ENCODE data around the gene ANKRD40. TPM values are rescaled to one million over a fixed set of nuclear protein-coding genes. Genes with fewer than 3 reads are reported as not detected.

Gene ANKRD40
- total and polyA plus RNA-seq, 10 of the 15 experiments (the other 5 are each of a cell fraction or from before 2014, with no cell fraction given) = 5.9 to 21.7 (median 14.8) TPM

- no peak for TF ChIP-seq EGR1 (IDR thresholded peaks at IDR 0.05; ENCODE audit: borderline replicate concordance in 1 of 2, low read depth in 2 of 2, low read length in 2 of 2)
- no peak for TF ChIP-seq SMAD1 (IDR thresholded peaks at IDR 0.05; ENCODE audit: low read depth, partially characterized antibody)
- no peak for TF ChIP-seq GABPA (IDR thresholded peaks at IDR 0.05; ENCODE audit: low read depth)
Observed at GRCh38 chr17:50657054-50657453, 50.7 kb downstream of the ANKRD40 start (continued).

GRCh38 chr17:50656509-50656908 lies 51.2 kb downstream of the ANKRD40 start:
- H3K79me2 ChIP-seq (ENCODE audit: control insufficient read depth, insufficient read depth, low read length) = no peaks in the 10 kb centered on the region
- peaks cover 3% of the 10 kb centered on the region; the same call in 2 of the 3 replicates for H3K9me3 ChIP-seq (replicated peaks; ENCODE audit: control insufficient read depth, insufficient read depth, low read length)
- H3K27me3 ChIP-seq (replicated peaks in 1 of 2; ENCODE audit: control insufficient read depth in 2 of 2, insufficient read depth in 2 of 2, low read length in 1 of 2) = no peaks in the 10 kb centered on the region
- ChIA-PET CTCF (no interaction called here), RAD21 (ENCODE audit: unreplicated experiment) (no interaction called here), POLR2A (no interaction called here), SMC1A (ENCODE audit: uncharacterized antibody, unreplicated experiment) (no interaction called here)
- no peaks in the 10 kb centered on the region for H4K20me1 ChIP-seq (ENCODE audit: control insufficient read depth, insufficient read depth)
- ATAC-seq (no peak), DNase-seq (ENCODE audit: low read depth, low spot score) (no peak), FAIRE-seq (no peak)
- H3K36me3 ChIP-seq (ENCODE audit: control insufficient read depth in 2 of 2, insufficient read depth in 2 of 2, low read length in 1 of 2) = no peaks in the 10 kb centered on the region
- H3K4me2 ChIP-seq (ENCODE audit: control insufficient read depth, insufficient read depth) = no peak overlapping the region
- no TSS peak for BruUV-seq (replicated peaks)
- in situ Hi-C loops (cut with MboI) (no loop called here), intact Hi-C loops (cut with micrococcal nuclease; ENCODE audit: unreplicated experiment) (no loop called here)
- no peak overlapping the region for H3K4me3 ChIP-seq
- H2AFZ ChIP-seq (ENCODE audit: control insufficient read depth, low read depth, low read length) = no peak overlapping the region
- H3K4me1 ChIP-seq (ENCODE audit: control insufficient read depth, insufficient read depth, low read length) = no peaks in the 10 kb centered on the region
- no peak overlapping the region for H3K27ac ChIP-seq (ENCODE audit: control insufficient read depth, insufficient read depth)
- WGBS (ENCODE audit: insufficient coverage, insufficient replicate concordance, low lambda C conversion rate, missing lambda C conversion rate) = 58% methylated on average over 5 of the region's 5 CpGs
- no peak overlapping the region for H3K9ac ChIP-seq (ENCODE audit: control insufficient read depth, insufficient read depth, low read length)
- TF ChIP-seq, protein P1, sequence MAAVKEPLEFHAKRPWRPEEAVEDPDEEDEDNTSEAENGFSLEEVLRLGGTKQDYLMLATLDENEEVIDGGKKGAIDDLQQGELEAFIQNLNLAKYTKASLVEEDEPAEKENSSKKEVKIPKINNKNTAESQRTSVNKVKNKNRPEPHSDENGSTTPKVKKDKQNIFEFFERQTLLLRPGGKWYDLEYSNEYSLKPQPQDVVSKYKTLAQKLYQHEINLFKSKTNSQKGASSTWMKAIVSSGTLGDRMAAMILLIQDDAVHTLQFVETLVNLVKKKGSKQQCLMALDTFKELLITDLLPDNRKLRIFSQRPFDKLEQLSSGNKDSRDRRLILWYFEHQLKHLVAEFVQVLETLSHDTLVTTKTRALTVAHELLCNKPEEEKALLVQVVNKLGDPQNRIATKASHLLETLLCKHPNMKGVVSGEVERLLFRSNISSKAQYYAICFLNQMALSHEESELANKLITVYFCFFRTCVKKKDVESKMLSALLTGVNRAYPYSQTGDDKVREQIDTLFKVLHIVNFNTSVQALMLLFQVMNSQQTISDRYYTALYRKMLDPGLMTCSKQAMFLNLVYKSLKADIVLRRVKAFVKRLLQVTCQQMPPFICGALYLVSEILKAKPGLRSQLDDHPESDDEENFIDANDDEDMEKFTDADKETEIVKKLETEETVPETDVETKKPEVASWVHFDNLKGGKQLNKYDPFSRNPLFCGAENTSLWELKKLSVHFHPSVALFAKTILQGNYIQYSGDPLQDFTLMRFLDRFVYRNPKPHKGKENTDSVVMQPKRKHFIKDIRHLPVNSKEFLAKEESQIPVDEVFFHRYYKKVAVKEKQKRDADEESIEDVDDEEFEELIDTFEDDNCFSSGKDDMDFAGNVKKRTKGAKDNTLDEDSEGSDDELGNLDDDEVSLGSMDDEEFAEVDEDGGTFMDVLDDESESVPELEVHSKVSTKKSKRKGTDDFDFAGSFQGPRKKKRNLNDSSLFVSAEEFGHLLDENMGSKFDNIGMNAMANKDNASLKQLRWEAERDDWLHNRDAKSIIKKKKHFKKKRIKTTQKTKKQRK (IDR thresholded peaks at IDR 0.05; ENCODE audit: low read depth, low read length) = no peak
- TF ChIP-seq RUNX3 (IDR thresholded peaks at IDR 0.05; ENCODE audit: low read length) (no peak), PAX5 (IDR thresholded peaks at IDR 0.05; ENCODE audit: borderline replicate concordance, low read depth, low read length) (no peak), ZZZ3 (IDR thresholded peaks at IDR 0.05; ENCODE audit: control insufficient read depth, insufficient read length, low read depth) (no peak), SP1 (IDR thresholded peaks at IDR 0.05; ENCODE audit: low read depth, low read length) (no peak), ZNF274 (IDR thresholded peaks at IDR 0.05; ENCODE audit: insufficient read depth, insufficient read length) (no peak), ETV6 (conservative IDR thresholded peaks at IDR 0.05 in 1 of 2, IDR thresholded peaks at IDR 0.05 in 1 of 2; ENCODE audit: borderline replicate concordance in 1 of 2, low read depth in 1 of 2) (no peak), MEF2A (IDR thresholded peaks at IDR 0.05; ENCODE audit: insufficient read depth, low read depth, low read length) (no peak), POLR2AphosphoS5 (IDR thresholded peaks at IDR 0.05; ENCODE audit: low read length) (no peak), BRCA1 (IDR thresholded peaks at IDR 0.05; ENCODE audit: low read depth, low read length) (no peak)
- TF ChIP-seq, protein P2, sequence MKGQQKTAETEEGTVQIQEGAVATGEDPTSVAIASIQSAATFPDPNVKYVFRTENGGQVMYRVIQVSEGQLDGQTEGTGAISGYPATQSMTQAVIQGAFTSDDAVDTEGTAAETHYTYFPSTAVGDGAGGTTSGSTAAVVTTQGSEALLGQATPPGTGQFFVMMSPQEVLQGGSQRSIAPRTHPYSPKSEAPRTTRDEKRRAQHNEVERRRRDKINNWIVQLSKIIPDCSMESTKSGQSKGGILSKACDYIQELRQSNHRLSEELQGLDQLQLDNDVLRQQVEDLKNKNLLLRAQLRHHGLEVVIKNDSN (IDR thresholded peaks at IDR 0.05; ENCODE audit: borderline replicate concordance, extremely low read length, insufficient read depth, low read depth, low read length) = no peak
- TF ChIP-seq, protein P3, sequence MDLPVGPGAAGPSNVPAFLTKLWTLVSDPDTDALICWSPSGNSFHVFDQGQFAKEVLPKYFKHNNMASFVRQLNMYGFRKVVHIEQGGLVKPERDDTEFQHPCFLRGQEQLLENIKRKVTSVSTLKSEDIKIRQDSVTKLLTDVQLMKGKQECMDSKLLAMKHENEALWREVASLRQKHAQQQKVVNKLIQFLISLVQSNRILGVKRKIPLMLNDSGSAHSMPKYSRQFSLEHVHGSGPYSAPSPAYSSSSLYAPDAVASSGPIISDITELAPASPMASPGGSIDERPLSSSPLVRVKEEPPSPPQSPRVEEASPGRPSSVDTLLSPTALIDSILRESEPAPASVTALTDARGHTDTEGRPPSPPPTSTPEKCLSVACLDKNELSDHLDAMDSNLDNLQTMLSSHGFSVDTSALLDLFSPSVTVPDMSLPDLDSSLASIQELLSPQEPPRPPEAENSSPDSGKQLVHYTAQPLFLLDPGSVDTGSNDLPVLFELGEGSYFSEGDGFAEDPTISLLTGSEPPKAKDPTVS (IDR thresholded peaks at IDR 0.05; ENCODE audit: low read depth, low read length) = no peak
- TF ChIP-seq, protein P4, sequence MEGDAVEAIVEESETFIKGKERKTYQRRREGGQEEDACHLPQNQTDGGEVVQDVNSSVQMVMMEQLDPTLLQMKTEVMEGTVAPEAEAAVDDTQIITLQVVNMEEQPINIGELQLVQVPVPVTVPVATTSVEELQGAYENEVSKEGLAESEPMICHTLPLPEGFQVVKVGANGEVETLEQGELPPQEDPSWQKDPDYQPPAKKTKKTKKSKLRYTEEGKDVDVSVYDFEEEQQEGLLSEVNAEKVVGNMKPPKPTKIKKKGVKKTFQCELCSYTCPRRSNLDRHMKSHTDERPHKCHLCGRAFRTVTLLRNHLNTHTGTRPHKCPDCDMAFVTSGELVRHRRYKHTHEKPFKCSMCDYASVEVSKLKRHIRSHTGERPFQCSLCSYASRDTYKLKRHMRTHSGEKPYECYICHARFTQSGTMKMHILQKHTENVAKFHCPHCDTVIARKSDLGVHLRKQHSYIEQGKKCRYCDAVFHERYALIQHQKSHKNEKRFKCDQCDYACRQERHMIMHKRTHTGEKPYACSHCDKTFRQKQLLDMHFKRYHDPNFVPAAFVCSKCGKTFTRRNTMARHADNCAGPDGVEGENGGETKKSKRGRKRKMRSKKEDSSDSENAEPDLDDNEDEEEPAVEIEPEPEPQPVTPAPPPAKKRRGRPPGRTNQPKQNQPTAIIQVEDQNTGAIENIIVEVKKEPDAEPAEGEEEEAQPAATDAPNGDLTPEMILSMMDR (IDR thresholded peaks at IDR 0.05 in 2 of 3, conservative IDR thresholded peaks at IDR 0.05 in 1 of 3; ENCODE audit: control insufficient read depth in 2 of 3, extremely low read depth in 1 of 3, insufficient read depth in 1 of 3, low read depth in 3 of 3, low read length in 3 of 3) = no peak
